ENCODE measurements around the gene UBE2J1.
"Not testable (repeated sequence)": the region's sequence is repeated elsewhere in the genome, so short reads cannot be mapped to it uniquely, and the experiment has no call there.

UBE2J1 gene

DNA sequence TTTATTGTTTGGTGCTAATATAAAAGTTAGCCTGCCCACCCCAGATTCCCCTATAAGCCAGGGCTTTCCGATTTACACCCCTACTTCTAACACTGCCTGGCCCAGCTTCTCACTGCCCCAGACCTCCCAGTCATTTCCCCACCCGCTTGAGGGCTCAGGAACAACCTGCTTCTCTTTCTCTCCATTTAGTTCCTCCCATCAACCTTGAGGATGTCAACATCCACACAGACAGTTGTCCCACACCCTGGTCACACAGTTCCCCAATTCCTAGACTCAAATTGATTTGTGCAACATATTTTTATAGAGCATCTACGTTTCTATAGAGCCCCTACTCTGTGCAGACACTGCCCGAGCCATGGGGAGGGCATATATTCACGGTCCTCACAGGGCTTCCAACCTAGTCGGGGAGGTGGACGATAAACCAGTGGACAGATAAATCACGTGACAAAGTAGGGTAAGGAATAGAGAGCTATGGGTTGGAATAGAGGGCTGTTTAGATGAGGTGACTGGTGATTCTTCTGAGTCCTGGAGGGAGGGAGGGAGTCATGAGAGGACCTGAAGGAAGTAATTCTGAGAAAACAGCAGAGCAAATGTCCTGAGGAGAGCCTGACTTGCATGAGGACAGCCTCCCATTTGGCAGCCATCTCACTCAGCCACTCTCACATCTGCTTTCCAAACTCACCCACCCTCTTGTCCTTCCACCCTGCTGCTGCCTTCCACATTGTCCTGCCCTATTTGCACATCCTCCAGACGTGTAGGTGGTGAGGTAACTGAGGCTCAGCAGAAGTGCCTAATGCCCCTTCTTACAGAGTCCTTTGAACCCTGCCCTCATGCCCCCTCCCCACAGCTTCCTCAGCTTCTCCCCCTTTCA lies 43.8 kb downstream of the UBE2J1 start:
- ATAC-seq (replicated peaks; ENCODE audit: extremely low read depth, poor library complexity, severe bottlenecking): no peak

DNA sequence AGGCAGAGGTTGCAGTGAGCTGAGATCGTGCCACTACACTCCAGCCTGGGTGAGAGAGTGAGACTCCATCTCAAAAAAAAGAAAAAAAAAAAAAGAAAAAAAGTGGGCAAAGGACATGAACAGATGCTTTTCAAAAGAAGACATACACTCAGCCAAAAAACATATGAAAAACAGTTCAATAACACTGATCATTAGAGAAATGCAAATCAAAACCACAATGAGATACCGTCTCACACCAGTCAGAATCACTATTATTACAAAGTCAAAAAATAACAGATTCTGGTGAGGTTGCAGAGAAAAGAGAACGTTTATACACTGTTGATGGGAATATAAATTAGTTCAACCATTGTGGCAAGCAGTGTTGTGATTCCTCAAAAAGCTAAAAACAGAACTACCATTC lies 48.0 kb downstream of the UBE2J1 start:
- H3K9me3 Mint-ChIP-seq: not testable (repeated sequence)

More for the DNA sequence above, 43.8 kb downstream of the UBE2J1 start:
- DNase-seq (ENCODE audit: low spot score in 2 of 2): no peak
- Mint-ChIP-seq H3K27ac (ENCODE audit: low read depth) (no peak overlapping the region), H3K4me1 (no peaks in the 10 kb centered on the region), H3K4me3 (no peak overlapping the region), H3K27me3 (no peaks in the 10 kb centered on the region), H3K36me3 (ENCODE audit: insufficient read depth) (no peaks in the 10 kb centered on the region), H3K9me3 (no peaks in the 10 kb centered on the region)

DNA sequence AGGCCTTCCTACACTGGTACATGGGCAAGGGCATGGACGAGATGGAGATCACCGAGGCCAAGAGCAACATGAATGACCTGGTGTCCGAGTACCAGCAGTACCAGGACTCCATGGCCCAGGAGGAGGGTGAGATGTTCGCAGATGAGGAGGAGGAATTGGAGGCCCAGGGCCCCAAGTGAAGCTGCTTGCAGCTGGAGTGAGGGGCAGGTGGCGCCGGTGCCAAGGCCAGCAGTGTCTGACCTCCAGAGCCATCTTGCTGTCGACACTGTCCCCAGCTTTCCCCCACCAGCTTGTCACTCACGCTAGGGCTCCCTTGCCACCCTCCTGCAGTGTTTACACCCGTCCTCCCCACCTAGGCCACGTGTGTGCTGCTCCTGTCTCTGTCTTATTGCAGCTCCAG lies 49.6 kb downstream of the UBE2J1 start:
- peaks cover 15% of the 10 kb centered on the region for H3K4me1 Mint-ChIP-seq
- no peak overlapping the region for H3K4me3 Mint-ChIP-seq

More for the DNA sequence above, 48.0 kb downstream of the UBE2J1 start:
- not testable (repeated sequence) for H3K4me3 Mint-ChIP-seq; H3K36me3 Mint-ChIP-seq (ENCODE audit: insufficient read depth); H3K27ac Mint-ChIP-seq (ENCODE audit: low read depth); ATAC-seq (replicated peaks; ENCODE audit: extremely low read depth, poor library complexity, severe bottlenecking); H3K27me3 Mint-ChIP-seq; DNase-seq (ENCODE audit: low spot score in 2 of 2); H3K4me1 Mint-ChIP-seq

DNA sequence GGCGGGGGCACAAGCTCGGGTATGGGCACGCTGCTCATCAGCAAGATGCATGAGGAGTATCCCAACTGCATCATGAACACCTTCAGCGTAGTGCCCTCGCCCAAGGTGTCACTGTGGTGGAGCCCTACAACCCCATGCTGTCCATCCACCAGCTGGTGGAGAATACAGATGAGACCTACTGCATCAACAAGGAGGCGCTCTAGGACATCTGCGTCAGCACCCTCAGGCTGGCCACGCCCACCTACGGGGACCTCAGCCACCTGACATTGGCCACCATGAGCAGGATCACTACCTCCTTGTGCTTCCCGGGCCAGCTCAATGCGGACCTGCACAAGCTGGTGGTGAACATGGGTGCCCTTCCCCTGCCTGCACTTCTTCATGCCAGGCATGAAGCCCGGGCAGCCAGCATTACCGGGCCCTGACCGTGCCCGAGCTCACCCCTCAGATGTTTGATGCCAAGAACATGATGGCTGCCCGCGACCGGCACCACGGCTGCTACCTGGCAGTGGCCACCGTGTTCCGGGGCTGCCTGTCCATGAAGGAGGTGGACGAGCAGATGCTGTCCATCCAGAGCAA lies 50.2 kb downstream of the UBE2J1 start:
- no peaks in the 10 kb centered on the region for H3K9me3 Mint-ChIP-seq
- no peak for DNase-seq (ENCODE audit: low spot score in 2 of 2)
- no peak overlapping the region for H3K27ac Mint-ChIP-seq (ENCODE audit: low read depth)
- H3K4me3 Mint-ChIP-seq: no peak overlapping the region
- no peak for ATAC-seq (replicated peaks; ENCODE audit: extremely low read depth, poor library complexity, severe bottlenecking)
- H3K36me3 Mint-ChIP-seq (ENCODE audit: insufficient read depth): peaks cover 15% of the 10 kb centered on the region
- H3K27me3 Mint-ChIP-seq: no peaks in the 10 kb centered on the region
- peaks cover 21% of the 10 kb centered on the region for H3K4me1 Mint-ChIP-seq

More for the DNA sequence above, 49.6 kb downstream of the UBE2J1 start:
- H3K36me3 Mint-ChIP-seq (ENCODE audit: insufficient read depth): peaks cover 12% of the 10 kb centered on the region
- no peak for ATAC-seq (replicated peaks; ENCODE audit: extremely low read depth, poor library complexity, severe bottlenecking)
- no peak for DNase-seq (ENCODE audit: low spot score in 2 of 2)
- no peak overlapping the region for H3K27ac Mint-ChIP-seq (ENCODE audit: low read depth)
- no peaks in the 10 kb centered on the region for H3K27me3 Mint-ChIP-seq
- H3K9me3 Mint-ChIP-seq: no peaks in the 10 kb centered on the region

DNA sequence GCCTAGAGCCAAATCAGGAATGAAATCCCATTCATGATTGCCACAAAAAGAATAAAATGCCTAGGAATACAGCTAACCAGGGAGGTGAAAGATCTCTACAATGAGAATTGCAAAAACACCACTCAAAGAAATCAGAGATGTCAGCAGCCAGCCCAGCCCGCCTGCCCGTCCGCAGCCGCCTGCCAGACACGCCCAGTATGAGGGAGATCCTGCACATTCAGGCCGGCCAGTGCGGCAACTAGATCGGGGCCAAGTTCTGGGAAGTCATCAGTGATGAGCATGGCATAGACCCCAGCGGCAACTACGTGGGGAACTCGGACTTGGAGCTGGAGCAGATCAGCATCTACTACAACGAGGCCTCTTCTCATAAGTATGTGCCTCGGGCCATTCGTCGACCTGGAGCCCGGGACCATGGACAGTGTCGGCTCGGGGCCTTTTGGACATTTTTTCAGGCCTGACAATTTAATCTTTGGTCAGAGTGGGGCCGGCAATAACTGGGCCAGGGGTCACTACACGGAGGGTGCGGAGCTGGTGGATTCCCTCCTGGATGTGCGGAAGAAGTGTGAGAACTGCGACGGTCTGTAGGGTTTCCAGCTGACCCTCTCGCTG lies 50.8 kb downstream of the UBE2J1 start:
- no peak overlapping the region for H3K4me3 Mint-ChIP-seq
- DNase-seq (ENCODE audit: low spot score in 2 of 2): no peak
- H3K9me3 Mint-ChIP-seq: no peaks in the 10 kb centered on the region
- H3K36me3 Mint-ChIP-seq (ENCODE audit: insufficient read depth): peaks cover 15% of the 10 kb centered on the region
- H3K4me1 Mint-ChIP-seq: peaks cover 21% of the 10 kb centered on the region
- no peak for ATAC-seq (replicated peaks; ENCODE audit: extremely low read depth, poor library complexity, severe bottlenecking)
- no peaks in the 10 kb centered on the region for H3K27me3 Mint-ChIP-seq
- H3K27ac Mint-ChIP-seq (ENCODE audit: low read depth): no peak overlapping the region

DNA sequence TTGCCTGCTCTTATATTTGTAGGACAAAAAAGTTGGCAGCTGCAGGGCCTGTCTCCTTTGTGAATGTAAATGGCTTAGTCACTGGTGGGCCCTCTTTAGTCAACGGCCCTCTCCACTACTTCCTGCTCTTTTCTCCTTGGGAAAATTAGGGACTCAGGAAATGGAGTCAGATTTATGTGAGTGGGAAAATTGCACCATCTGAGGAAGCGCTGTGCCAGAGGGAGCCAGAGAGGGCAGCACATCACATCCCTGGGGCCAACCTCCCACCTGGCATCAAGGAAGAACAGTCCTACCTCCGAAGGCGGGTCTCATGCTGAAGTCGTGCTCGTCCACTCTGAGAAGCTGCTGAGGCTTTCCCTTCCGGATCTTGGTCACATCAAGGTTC lies 53.1 kb downstream of the UBE2J1 start:
- DNase-seq (ENCODE audit: low spot score in 2 of 2) (no peak), ATAC-seq (replicated peaks; ENCODE audit: extremely low read depth, poor library complexity, severe bottlenecking) (no peak)
- H3K4me3 Mint-ChIP-seq: no peak overlapping the region
- H3K9me3 Mint-ChIP-seq: no peaks in the 10 kb centered on the region
- peaks cover 15% of the 10 kb centered on the region for H3K36me3 Mint-ChIP-seq (ENCODE audit: insufficient read depth)
- no peaks in the 10 kb centered on the region for H3K27me3 Mint-ChIP-seq
- peaks cover 21% of the 10 kb centered on the region for H3K4me1 Mint-ChIP-seq
- H3K27ac Mint-ChIP-seq (ENCODE audit: low read depth): peak overlapping the region; percentile 90

DNA sequence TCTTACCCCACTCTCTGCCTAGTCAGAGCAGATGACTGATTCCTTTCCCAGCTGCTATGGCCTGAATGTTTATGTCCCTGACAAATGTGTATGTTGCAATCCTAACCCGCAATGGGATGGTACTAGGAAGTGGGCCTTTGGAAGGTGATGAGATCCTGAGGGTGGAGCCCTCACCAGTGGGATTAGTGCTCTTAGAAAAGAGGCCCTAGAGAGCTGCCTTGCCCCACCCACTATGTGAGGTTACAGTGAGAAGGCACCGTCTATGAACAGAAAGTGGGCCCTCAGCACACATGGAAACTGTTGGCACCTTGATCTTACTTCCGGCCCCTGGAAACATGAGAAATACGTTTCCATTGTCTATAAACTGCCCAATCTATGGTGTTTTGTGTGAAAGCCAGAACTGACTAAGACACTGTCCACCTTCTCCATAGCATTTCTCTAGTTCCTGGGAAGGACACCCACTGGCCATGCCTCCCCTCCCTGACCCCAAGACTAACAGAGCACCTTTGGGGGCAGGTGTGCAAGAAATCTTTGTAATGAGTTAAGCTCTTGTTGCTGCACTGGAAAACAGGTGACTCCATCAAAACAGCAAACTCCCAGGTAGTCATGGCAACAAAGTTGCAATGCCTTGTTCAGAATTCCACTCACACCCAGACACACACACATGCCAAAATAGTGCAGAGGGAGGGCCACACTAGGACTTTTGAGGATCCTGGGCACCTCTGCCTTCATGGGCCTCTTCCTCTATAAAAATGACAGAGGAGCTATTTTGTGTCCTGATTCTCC lies 53.6 kb downstream of the UBE2J1 start:
- Mint-ChIP-seq H3K27ac (ENCODE audit: low read depth) (peak overlapping the region; percentile 90), H3K9me3 (no peaks in the 10 kb centered on the region), H3K36me3 (ENCODE audit: insufficient read depth) (peaks cover 15% of the 10 kb centered on the region), H3K4me1 (peaks cover 21% of the 10 kb centered on the region), H3K27me3 (no peaks in the 10 kb centered on the region), H3K4me3 (peak overlapping the region; percentile 59)
- peak in 1 of 2 donors; percentile 37 for DNase-seq (ENCODE audit: low spot score in 2 of 2)
- peak; percentile 69 for ATAC-seq (replicated peaks; ENCODE audit: extremely low read depth, poor library complexity, severe bottlenecking)

DNA sequence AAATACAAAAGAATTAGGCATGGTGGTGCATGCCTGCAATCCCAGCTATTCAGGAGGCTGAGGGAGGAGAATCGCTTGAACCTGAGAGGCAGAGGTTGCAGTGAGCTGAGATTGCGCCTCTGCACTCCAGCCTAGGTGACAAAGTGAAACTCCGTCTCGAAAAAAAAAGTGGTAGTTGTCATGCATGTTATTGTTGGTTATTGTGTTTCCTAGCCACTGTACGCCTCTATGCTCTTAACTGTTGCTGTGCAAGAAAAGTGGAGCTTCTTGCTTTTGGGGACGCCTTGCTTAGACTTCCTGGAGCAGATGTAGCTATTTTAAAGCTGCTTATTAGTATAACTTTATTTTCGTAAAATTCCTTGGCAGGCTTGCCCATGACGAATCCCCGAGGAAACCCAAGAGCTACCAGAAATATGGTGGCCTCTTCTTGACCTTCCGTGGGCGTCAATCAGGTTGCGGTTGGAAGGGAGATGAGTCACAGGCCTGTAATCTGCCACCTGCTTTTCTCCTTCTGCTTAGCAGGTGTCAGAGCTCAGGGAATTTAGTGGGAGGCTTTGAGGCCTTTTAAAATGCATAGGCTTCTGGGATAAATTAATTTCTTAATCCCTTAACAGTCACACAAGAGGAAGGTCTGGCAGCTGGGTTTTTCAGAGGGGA lies 54.7 kb downstream of the UBE2J1 start:
- ATAC-seq (replicated peaks; ENCODE audit: extremely low read depth, poor library complexity, severe bottlenecking) (peak; percentile 71), DNase-seq (ENCODE audit: low spot score in 2 of 2) (peak in 1 of 2 donors; percentile 44)
- Mint-ChIP-seq H3K4me1 (peaks cover 21% of the 10 kb centered on the region), H3K36me3 (ENCODE audit: insufficient read depth) (peaks cover 15% of the 10 kb centered on the region), H3K4me3 (peak overlapping the region; percentile 51), H3K9me3 (no peaks in the 10 kb centered on the region), H3K27ac (ENCODE audit: low read depth) (peak overlapping the region; percentile 90), H3K27me3 (no peaks in the 10 kb centered on the region)

DNA sequence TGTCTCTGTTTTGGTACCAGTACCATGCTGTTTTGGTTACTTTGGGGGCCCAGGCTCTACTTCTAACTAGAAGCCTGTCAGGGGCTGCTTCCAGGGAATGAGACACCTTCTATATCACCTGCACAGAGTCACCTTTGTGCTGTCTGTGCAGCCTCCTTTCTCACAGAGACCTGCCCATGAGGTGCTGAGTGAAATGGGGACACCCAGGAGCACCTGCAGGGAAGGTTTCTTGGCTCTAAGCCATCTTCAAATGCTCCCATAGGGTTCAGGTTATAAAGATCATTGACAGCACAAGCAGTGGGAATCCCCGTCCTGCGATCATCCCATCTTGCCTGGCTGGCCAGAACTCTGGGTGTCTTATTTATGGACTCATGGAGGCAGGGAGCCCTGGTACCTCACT lies 56.5 kb downstream of the UBE2J1 start:
- H3K27ac Mint-ChIP-seq (ENCODE audit: low read depth): no peak overlapping the region
- no peaks in the 10 kb centered on the region for H3K27me3 Mint-ChIP-seq
- H3K4me3 Mint-ChIP-seq: no peak overlapping the region
- ATAC-seq (replicated peaks; ENCODE audit: extremely low read depth, poor library complexity, severe bottlenecking) (no peak), DNase-seq (ENCODE audit: low spot score in 2 of 2) (no peak)
- H3K9me3 Mint-ChIP-seq: no peaks in the 10 kb centered on the region
- peaks cover 13% of the 10 kb centered on the region for H3K36me3 Mint-ChIP-seq (ENCODE audit: insufficient read depth)
- peaks cover 21% of the 10 kb centered on the region for H3K4me1 Mint-ChIP-seq

DNA sequence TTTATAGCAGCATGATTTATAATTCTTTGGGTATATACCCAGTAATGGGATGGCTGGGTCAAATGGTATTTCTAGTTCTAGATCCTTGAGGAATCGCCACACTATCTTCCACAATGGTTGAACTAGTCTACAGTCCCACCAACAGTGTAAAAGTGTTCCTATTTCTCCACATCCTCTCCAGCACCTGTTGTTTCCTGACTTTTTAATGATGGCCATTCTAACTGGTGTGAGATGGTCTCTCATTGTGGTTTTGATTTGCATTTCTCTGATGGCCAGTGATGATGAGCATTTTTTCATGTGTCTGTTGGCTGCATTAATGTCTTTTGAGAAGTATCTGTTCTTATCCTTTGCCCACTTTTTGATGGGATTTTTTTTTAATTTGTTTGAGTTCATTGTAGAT lies 57.4 kb downstream of the UBE2J1 start:
- not testable (repeated sequence) for ATAC-seq (replicated peaks; ENCODE audit: extremely low read depth, poor library complexity, severe bottlenecking); H3K9me3 Mint-ChIP-seq

DNA sequence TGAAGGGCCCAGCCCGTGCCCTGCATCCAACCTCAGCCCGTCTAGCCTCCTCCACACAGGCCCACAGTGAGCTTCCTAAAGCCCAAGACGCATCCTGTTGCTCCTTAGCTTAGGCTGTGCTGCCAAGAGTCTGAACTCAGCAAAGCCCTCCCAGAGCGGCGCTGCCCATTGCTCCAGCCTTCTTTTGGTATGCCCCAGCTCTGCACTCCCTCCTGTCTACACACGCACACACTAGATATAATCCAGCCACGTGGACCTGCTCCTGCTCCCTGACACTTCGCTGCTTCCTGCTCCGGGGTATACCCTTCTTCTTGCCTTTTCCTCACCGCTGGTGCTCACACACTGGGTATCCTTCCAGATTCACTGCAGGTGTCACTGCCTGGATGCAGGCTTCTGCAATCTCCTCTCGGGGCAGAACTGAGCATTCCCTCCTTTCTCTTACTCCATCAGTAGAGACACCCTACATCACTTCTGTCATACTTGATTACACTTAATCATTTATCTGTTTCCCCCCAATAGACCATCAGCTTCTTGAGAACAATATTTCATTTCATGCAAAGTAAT lies 61.2 kb downstream of the UBE2J1 start:
- no peak for DNase-seq (ENCODE audit: low spot score in 2 of 2)
- no peaks in the 10 kb centered on the region for H3K4me1 Mint-ChIP-seq
- H3K9me3 Mint-ChIP-seq: no peaks in the 10 kb centered on the region
- H3K27ac Mint-ChIP-seq (ENCODE audit: low read depth): no peak overlapping the region
- H3K36me3 Mint-ChIP-seq (ENCODE audit: insufficient read depth): no peaks in the 10 kb centered on the region
- no peak for ATAC-seq (replicated peaks; ENCODE audit: extremely low read depth, poor library complexity, severe bottlenecking)
- H3K27me3 Mint-ChIP-seq: no peaks in the 10 kb centered on the region
- no peak overlapping the region for H3K4me3 Mint-ChIP-seq

More for the DNA sequence above, 57.4 kb downstream of the UBE2J1 start:
- Mint-ChIP-seq H3K36me3 (ENCODE audit: insufficient read depth) (peaks cover 13% of the 10 kb centered on the region), H3K4me1 (peaks cover 21% of the 10 kb centered on the region)
- H3K27ac Mint-ChIP-seq (ENCODE audit: low read depth); H3K4me3 Mint-ChIP-seq; H3K27me3 Mint-ChIP-seq; DNase-seq (ENCODE audit: low spot score in 2 of 2): not testable (repeated sequence)
